H9 (cell line): ENCODE data around the gene PANK2. TPM values are rescaled to one million over a fixed set of nuclear protein-coding genes. Genes with fewer than 3 reads are reported as not detected.

Experiments
- DNase-seq: peaks from one replicate; pipeline ENCODE4 v3.0.0-alpha.2; 2017
- H2AFZ ChIP-seq: one replicate; pipeline ENCODE4 v1.6.1; 2013; ENCODE audit warnings: mild to moderate bottlenecking, low read length, control low read depth, moderate library complexity
- H2AK5ac ChIP-seq: 2 replicates; pipeline ENCODE4 v1.6.1; 2013; ENCODE audit warnings: low read length, control low read depth, mixed read lengths; ENCODE audit not compliant: insufficient read length
- H2BK120ac ChIP-seq: one replicate; pipeline ENCODE4 v1.6.1; 2013; ENCODE audit warnings: low read depth, mild to moderate bottlenecking, low read length, control low read depth, inconsistent platforms; ENCODE audit not compliant: poor library complexity, severe bottlenecking
- H2BK12ac ChIP-seq: 2 replicates; pipeline ENCODE4 v1.6.1; 2013; ENCODE audit warnings: low read length, control low read depth, mixed read lengths, low read depth; ENCODE audit not compliant: insufficient read length
- H2BK15ac ChIP-seq: 2 replicates; pipeline ENCODE4 v1.6.1; 2013; ENCODE audit warnings: low read depth, low read length, control low read depth
- H2BK20ac ChIP-seq: one replicate; pipeline ENCODE4 v1.6.1; 2013; ENCODE audit warnings: low read depth, mild to moderate bottlenecking, low read length, control low read depth, inconsistent platforms; ENCODE audit not compliant: poor library complexity, severe bottlenecking
- H2BK5ac ChIP-seq: 2 replicates; pipeline ENCODE4 v1.6.1; 2013; ENCODE audit warnings: low read length, control low read depth, mixed read lengths; ENCODE audit not compliant: insufficient read length
- H3K14ac ChIP-seq: 2 replicates; pipeline ENCODE4 v1.6.1; 2013; ENCODE audit warnings: low read length, control low read depth; ENCODE audit not compliant: insufficient read depth
- H3K18ac ChIP-seq: 2 replicates; pipeline ENCODE4 v1.6.1; 2013; ENCODE audit warnings: low read depth, mild to moderate bottlenecking, mixed read lengths, low read length, control low read depth; ENCODE audit not compliant: insufficient read length
- H3K23ac ChIP-seq: 2 replicates; pipeline ENCODE4 v1.6.1; 2013; ENCODE audit warnings: low read length, control low read depth, mixed read lengths, low read depth; ENCODE audit not compliant: insufficient read length
- H3K23me2 ChIP-seq: 2 replicates; pipeline ENCODE4 v1.6.1; 2013; ENCODE audit warnings: low read depth, mild to moderate bottlenecking, mixed read lengths, low read length, control low read depth; ENCODE audit not compliant: insufficient read length, poor library complexity, severe bottlenecking
- H3K27ac ChIP-seq: 2 replicates; pipeline ENCODE4 v1.5.1; 2013; ENCODE audit warnings: low read length, control low read depth, mixed read lengths, low read depth; ENCODE audit not compliant: insufficient read length
- H3K27me3 ChIP-seq: 2 replicates; pipeline ENCODE4 v1.6.1; 2013; ENCODE audit warnings: low read length, control low read depth, inconsistent platforms; ENCODE audit not compliant: insufficient read depth
- H3K4ac ChIP-seq: 2 replicates; pipeline ENCODE4 v1.6.1; 2013; ENCODE audit warnings: low read depth, mild to moderate bottlenecking, control low read depth, inconsistent platforms, low read length, moderate library complexity
- H3K4me1 ChIP-seq: 2 replicates; pipeline ENCODE4 v1.6.1; 2013; ENCODE audit warnings: low read length, control low read depth, inconsistent platforms; ENCODE audit not compliant: insufficient read depth
- H3K4me2 ChIP-seq: 2 replicates; pipeline ENCODE4 v1.6.1; 2013; ENCODE audit warnings: low read length, control low read depth, mixed read lengths; ENCODE audit not compliant: insufficient read length, insufficient read depth
- H3K56ac ChIP-seq: 2 replicates; pipeline ENCODE4 v1.6.1; 2013; ENCODE audit warnings: low read depth, mild to moderate bottlenecking, mixed read lengths, low read length, control low read depth; ENCODE audit not compliant: insufficient read length
- H3K79me1 ChIP-seq: 2 replicates; pipeline ENCODE4 v1.6.1; 2013; ENCODE audit warnings: low read depth, mild to moderate bottlenecking, moderate library complexity, low read length, control low read depth, inconsistent platforms; ENCODE audit not compliant: insufficient read depth, poor library complexity, severe bottlenecking
- H3K79me2 ChIP-seq: 2 replicates; pipeline ENCODE4 v1.6.1; 2013; ENCODE audit warnings: low read length, control low read depth, inconsistent platforms; ENCODE audit not compliant: insufficient read depth
- H3K9ac ChIP-seq: 2 replicates; pipeline ENCODE4 v1.6.1; 2013; ENCODE audit warnings: low read length, control low read depth, mixed read lengths; ENCODE audit not compliant: insufficient read length; ENCODE audit errors: extremely low read depth
- H3K9me3 ChIP-seq: one replicate; pipeline ENCODE4 v1.6.1; 2013; ENCODE audit warnings: low read depth, low read length, inconsistent platforms; ENCODE audit not compliant: control insufficient read depth
- H3T11ph ChIP-seq: one replicate; pipeline ENCODE4 v1.6.1; 2013; ENCODE audit warnings: mild to moderate bottlenecking, low read length, control low read depth, inconsistent platforms
- H4K20me1 ChIP-seq: one replicate; pipeline ENCODE4 v1.6.1; 2013; ENCODE audit not compliant: control insufficient read depth, insufficient read length, insufficient read depth
- H4K5ac ChIP-seq: 2 replicates; pipeline ENCODE4 v1.6.1; 2013; ENCODE audit warnings: low read depth, mild to moderate bottlenecking, mixed read lengths, low read length, control low read depth; ENCODE audit not compliant: insufficient read length
- H4K8ac ChIP-seq: replicated peaks from 2 replicates; pipeline ENCODE4 v1.6.1; 2013; ENCODE audit warnings: low read length, control low read depth, mixed read lengths, low read depth; ENCODE audit not compliant: insufficient read length
- H4K91ac ChIP-seq: 2 replicates; pipeline ENCODE4 v1.6.1; 2013; ENCODE audit warnings: low read depth, mild to moderate bottlenecking, moderate library complexity, mixed read lengths, low read length, control low read depth; ENCODE audit not compliant: insufficient read length
- H3K27ac Mint-ChIP-seq, 3 experiments: 2 replicates in 2 of 3; 3 replicates in 1 of 3; pipeline ENCODE4 v1.8.0; 2020 to 2021; ENCODE audit warnings: mixed read lengths in 3 of 3, mild to moderate bottlenecking in 1 of 3, moderate library complexity in 1 of 3
- H3K27me3 Mint-ChIP-seq: 2 replicates; pipeline ENCODE4 v1.8.0; 2021; ENCODE audit warnings: low read depth, mild to moderate bottlenecking, moderate library complexity, mixed read lengths
- H3K36me3 Mint-ChIP-seq, 3 experiments: 2 replicates in 2 of 3; 3 replicates in 1 of 3; pipeline ENCODE4 v1.8.0; 2020 to 2021; ENCODE audit warnings: low read depth in 3 of 3, mixed read lengths in 3 of 3; ENCODE audit not compliant: insufficient read depth in 1 of 3
- H3K4me1 Mint-ChIP-seq, 2 experiments: 2 replicates each; pipeline ENCODE4 v1.8.0; 2020; ENCODE audit warnings: mixed read lengths in 2 of 2
- H3K4me3 Mint-ChIP-seq, 2 experiments: 2 replicates in 1 of 2; 3 replicates in 1 of 2; pipeline ENCODE4 v1.8.0; 2020 to 2021; ENCODE audit warnings: mild to moderate bottlenecking in 2 of 2, mixed read lengths in 2 of 2, moderate library complexity in 1 of 2
- H3K9me3 Mint-ChIP-seq, 2 experiments: 2 replicates in 1 of 2; 3 replicates in 1 of 2; pipeline ENCODE4 v1.8.0; 2020; ENCODE audit warnings: mild to moderate bottlenecking in 2 of 2, mixed read lengths in 2 of 2, moderate library complexity in 1 of 2
- WGBS: extraction: QIAGEN DNeasy Blood & Tissue Kit; methylation state at CpG from one replicate; pipeline ENCODE4 v1.1.7; 2013; ENCODE audit warnings: missing lambda C conversion rate, low lambda C conversion rate, mixed read lengths; ENCODE audit not compliant: insufficient read length; ENCODE audit errors: extremely low coverage; 5-methylcytosine and 5-hydroxymethylcytosine counted together
- total RNA-seq: library from RNA; stranded (reverse); gene quantifications from 2 replicates; pipeline ENCODE4 v1.2.1, GENCODE V29; 2021
- TF ChIP-seq, protein P1 (sequence below): fragments of 200-600 bp; sonication (generic); conservative IDR thresholded peaks from 3 replicates; pipeline ENCODE4 v1.8.0; 2021; ENCODE audit warnings: antibody characterized with exemption, mild to moderate bottlenecking

The PANK2 gene
- total RNA-seq, 1 experiment from 2014 or later = 65.4 TPM

DNA sequence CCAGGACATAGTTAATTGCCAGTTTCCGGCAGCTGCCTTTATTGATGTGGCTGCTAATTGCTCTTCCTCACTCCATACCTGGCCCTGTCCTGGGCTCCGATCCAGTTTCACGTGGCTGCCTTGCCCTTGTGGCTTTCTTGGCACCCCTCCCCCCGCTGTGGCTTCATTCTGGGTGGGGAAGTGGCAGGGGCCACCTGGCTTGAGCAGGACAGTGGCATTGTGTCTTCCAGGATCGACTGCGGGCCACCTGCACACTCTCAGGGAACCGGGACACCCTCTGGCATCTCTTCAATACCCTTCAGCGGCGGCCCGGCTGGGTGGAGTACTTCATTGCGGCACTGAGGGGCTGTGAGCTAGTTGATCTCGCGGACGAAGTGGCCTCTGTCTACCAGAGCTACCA lies 31.8 kb upstream of the PANK2 start:
- Histone ChIP-seq H4K91ac (no peak overlapping the region), H3K18ac (no peak overlapping the region), H3K79me1 (no peaks in the 10 kb centered on the region), H3K23me2 (no peaks in the 10 kb centered on the region), H3T11ph (no peak overlapping the region), H3K4ac (no peak overlapping the region), H2BK20ac (no peak overlapping the region), H3K9ac (no peak overlapping the region), H2AK5ac (no peak overlapping the region), H3K79me2 (no peaks in the 10 kb centered on the region), H3K56ac (no peak overlapping the region), H3K9me3 (no peaks in the 10 kb centered on the region), H3K4me1 (no peaks in the 10 kb centered on the region), H3K14ac (no peak overlapping the region), H2BK5ac (no peak overlapping the region), H2BK12ac (no peak overlapping the region), H4K20me1 (no peaks in the 10 kb centered on the region), H4K5ac (no peak overlapping the region), H3K27me3 (no peaks in the 10 kb centered on the region), H2BK15ac (no peak overlapping the region), H2BK120ac (no peak overlapping the region), H2AFZ (no peak overlapping the region), H4K8ac (no peak overlapping the region), H3K23ac (no peak overlapping the region), H3K4me2 (no peak overlapping the region), H3K27ac (no peak overlapping the region)
- Mint-ChIP-seq H3K27me3 (peaks cover 2% of the 10 kb centered on the region; the same call in 1 of the 2 replicates), H3K4me1 (peaks cover 0 to 2% of the 10 kb centered on the region in 2 experiments; a peak in 1 of 4 replicates), H3K9me3 (peaks cover 0 to 4% of the 10 kb centered on the region in 2 experiments; a peak in 2 of 5 replicates), H3K36me3 (peaks cover 28 to 64% (median 52%) of the 10 kb centered on the region in 3 experiments), H3K27ac (no peak overlapping the region), H3K4me3 (no peak overlapping the region)
- no peak for DNase-seq
- TF ChIP-seq, protein P1, sequence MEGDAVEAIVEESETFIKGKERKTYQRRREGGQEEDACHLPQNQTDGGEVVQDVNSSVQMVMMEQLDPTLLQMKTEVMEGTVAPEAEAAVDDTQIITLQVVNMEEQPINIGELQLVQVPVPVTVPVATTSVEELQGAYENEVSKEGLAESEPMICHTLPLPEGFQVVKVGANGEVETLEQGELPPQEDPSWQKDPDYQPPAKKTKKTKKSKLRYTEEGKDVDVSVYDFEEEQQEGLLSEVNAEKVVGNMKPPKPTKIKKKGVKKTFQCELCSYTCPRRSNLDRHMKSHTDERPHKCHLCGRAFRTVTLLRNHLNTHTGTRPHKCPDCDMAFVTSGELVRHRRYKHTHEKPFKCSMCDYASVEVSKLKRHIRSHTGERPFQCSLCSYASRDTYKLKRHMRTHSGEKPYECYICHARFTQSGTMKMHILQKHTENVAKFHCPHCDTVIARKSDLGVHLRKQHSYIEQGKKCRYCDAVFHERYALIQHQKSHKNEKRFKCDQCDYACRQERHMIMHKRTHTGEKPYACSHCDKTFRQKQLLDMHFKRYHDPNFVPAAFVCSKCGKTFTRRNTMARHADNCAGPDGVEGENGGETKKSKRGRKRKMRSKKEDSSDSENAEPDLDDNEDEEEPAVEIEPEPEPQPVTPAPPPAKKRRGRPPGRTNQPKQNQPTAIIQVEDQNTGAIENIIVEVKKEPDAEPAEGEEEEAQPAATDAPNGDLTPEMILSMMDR = no peak
- no CpG with 5 or more reads among the region's 14 CpGs for WGBS
